RPMI8226 (cell line): ENCODE results near the gene FHL2.
"Not testable (repeated sequence)": the region's sequence is repeated elsewhere in the genome, so short reads cannot be mapped to it uniquely, and the experiment has no call there.

Experiments used
- DNase-seq: peaks from one replicate; pipeline ENCODE4 v3.0.0-alpha.2; 2015

Gene FHL2

DNA sequence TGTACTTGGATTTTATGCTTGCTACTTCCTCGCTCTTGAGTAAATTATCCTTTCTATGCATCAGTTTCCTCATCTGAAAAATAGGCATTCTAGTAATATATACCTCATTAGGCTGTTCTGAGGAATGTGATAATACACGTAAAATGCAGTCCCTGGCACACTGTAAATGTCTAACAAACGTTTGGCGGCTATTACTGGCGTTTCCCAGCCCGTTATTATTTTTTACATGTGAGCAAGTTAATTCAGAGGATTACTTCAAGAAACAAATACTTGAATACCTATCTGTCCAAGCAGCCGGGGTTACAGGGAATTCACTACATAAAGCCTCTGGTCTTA, 62.1 kb downstream of the FHL2 start:
- DNase-seq: no peak

DNA sequence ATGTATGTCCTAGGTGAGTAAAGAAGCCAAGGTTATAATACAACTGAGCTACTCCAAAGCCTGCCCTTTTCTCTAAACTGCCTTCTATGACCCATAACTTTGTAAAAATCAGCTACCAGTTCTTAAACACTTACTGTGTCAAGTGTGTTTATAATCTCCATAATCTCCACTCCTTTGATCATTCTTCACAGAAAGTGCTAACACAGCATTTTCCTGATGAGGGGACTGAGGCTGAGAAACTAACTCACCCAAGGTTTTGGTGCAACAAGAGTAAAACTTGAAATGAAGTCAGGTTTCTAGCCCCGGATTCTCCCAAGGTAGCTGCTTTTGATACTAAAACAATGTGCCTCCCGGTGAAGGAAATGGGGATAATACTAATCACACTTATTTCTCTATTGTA, 63.4 kb downstream of the FHL2 start:
- no peak for DNase-seq

DNA sequence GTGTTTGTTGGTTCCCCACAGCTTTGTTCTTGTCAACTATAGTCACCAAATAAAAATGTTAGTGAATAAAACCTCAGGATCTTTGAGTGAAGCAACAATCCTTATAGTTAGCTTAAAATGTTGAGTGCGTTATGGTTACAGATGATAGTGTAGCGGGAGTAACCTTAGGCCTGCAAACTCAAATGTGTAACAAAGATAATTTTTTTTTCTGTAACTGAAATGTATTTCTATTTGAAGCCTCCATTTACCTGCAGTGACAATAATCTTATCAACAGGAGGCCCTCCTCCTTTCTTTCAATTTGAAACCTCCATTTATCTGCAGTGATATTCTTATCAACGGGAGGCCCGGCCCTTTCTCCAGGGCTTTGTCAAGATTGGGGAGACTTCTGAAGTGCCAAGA, 64.6 kb downstream of the FHL2 start:
- no peak for DNase-seq

DNA sequence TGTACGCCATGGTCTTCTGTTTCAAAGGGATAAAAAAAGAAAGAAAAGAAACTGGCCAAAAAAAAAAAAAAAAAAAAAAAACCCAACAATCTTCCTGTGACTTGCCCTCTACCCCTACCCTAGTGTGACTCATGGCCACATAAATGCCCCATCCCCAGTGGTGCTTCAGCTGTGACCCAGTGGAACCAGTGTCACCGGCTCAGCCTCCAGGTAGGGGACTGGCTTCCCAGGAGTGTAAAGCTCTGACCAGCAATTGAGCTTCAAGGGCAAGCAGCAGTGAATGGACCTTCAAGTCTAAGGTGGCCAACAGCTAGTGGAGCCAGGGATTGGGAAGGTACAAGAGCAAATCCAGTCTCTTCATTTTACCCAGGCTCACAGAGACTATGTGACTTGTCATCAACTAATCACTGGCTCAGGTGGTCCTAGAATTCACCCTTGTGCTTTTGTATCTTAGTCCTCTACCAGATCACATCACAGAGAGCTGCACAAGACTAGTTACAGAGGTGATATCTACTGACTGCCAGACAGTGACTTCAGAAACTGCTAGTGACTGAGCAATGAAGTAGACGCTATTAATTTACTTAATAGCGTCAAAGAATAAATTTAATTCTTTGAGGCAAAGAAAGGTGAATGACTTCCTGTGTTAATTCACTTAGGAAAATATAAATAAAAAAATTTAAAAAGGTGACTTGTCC, 68.0 kb downstream of the FHL2 start:
- DNase-seq: peak; percentile 4

DNA sequence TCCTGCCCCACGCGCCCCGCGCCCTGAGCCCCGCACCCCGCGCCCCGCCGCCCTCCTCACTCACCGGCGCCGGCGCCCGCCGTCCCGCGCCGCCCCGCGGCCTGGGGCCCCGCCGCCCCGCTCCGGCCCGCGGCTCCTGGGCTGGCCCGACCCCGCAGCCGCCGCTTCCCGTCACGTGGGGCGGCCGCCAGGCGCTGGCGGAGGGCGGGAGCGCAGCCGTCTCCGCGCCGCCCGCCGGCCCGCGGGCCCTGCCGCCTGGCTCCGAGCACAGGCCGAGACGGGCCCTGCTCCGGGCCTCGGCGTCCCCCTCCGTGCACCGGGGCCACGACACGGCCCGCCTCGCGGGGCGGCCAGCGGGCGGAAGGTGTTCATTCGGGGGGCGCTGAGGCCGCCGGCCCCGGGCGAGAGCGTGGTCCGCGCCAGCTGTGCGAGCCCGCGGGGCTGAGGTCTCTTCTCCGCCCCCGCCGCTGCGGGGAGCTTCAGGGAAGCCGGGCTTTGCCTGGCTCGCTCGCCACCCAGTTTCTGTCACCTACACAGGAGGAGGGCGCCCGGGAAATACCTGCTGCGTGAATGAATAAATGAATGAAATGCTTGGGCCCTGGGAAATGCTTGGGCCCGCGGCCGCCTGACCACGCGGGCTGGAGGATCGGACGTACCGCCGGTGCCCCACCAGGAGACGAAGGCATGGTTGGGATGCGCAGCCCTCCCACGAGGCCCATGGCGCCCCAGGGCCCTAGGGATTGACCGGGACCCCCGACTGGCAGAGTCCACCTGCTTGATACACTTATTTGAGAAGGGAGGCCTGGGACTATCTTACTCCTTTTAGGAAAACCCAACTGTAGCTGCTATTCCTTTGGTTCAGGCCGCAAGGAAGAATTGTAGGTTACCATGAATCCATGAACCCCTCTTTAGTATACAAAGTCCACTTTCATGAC, 69.0 kb downstream of the FHL2 start, which contains the start of gene TGFBRAP1:
TGFBRAP1 (minus strand) TSS at position 175 of the 935 bp plus-strand sequence. CDS start 21,434 bp downstream, outside the sequence.
- DNase-seq: peak; percentile 79

DNA sequence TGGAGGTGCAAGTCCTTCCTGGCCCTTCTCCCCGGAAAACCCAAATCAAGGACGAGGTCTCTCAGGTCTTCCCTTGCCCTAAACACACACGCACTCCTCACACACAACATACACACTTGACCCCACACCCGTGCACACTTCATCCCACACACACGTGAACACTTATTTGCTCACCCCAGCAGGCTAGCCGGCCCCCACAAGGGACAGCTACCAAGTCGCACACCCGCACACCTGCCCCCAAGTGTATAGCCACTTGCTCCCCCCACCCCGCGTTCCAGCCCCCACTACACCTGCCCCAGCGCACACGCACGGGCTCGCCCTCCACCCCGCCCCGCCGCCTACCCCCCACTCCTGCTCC, 69.7 kb downstream of the FHL2 start:
- peak; percentile 49 for DNase-seq

DNA sequence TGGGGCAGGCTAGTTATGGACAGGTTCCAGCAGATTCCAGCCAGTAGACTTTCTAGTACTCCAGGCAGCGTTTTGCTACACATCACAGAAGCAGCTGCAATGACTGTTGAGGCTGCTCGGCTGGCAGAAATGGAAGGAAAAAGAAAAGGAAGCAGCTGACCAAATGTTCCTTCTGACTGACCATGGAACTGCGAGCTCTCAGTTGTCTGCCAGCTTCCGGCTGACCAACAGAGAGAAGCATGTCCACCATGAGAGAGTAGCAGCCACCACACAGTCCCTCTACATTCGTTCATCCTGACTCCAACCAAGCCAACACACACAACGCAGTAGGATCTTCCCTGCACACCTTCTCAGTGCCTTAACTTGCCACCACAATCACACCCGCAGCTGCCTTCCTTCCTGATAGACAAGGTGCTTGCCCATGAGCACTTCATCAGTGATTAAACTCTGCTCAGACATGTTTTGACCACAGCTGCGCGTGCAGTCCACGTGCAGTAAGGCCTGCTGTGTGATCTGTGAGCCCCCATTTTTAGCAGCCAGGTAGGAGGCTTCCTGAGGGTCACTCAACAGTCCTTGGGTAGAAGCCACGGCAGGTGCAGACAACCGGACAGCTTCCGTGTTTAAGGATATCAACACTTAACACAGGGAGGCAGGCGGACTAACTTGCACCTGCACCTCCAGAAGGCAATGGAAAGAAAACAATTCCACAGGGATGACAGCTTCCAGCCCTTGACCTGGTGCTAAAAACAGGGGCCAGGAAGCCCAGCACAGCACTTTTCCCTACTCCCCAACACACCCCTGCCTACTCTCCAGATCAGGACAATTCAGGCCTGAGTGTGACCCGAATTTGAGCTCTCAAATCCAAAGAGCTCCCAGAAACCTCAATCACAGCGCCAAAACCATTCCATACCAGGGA, 70.3 kb downstream of the FHL2 start:
- DNase-seq: peak; percentile 56

DNA sequence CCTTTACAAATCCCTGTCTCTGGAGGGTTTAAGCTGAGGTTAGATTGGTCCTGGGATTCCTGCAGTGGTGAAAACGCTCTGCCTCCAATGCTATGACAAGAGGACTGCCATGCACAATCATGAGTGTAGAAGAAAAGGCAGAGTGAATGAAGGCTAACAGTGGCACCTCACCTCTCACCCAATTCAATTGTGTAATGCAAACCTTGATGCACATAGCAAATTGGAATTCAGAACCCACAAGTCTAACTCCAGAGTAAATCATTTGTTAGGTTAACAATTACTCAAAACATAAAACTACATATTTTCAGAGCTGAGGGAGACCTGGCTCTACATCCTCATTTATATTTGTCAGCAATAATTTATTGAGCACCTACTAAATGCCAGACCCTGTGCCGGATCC, 71.2 kb downstream of the FHL2 start:
- DNase-seq: no peak

DNA sequence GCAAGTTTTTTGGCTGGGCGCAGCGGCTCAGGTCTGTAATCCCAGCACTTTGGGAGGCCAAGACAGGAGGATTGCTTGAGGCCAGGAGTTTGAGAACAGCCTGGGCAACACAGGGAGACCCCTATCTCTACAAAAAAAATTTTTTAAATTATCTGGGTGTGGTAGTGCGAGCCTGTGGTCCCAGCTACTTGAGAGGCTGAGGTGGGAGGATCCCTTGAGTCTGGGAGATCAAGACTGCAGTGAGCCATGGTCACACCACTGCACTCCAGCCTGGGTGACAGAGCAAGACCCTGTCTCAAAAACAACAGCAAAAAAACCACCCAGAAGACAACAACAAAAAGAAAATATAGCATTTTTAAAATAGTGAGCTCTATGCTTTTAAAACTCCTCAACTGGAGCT, 71.6 kb downstream of the FHL2 start:
- DNase-seq: not testable (repeated sequence)

DNA sequence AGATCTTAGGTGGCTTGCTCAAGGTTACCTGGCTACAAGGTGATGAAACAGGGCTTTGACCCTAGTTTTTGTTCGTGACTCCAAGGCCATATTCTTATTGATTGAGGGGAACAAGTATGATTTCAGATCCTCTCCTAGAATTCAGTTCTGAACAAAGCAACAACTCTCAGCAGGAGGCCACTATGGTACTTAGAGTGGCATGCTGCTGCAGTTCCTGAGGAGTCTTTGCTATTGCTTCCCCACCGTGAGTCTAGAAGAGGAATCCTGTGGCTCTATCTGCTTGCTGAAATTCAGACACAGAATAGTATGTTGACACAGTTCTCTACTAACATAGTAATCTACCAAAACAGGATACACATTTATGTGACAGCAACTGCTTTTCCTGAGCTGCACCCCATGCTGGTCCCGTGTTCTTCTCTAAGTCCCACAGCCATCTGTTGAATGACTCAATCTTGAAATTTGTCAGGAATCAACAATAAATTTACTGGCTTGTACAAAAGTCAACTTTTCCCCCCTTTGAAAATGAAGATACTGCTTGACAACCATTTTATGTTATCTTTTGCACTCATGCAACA, 73.4 kb downstream of the FHL2 start:
- no peak for DNase-seq

DNA sequence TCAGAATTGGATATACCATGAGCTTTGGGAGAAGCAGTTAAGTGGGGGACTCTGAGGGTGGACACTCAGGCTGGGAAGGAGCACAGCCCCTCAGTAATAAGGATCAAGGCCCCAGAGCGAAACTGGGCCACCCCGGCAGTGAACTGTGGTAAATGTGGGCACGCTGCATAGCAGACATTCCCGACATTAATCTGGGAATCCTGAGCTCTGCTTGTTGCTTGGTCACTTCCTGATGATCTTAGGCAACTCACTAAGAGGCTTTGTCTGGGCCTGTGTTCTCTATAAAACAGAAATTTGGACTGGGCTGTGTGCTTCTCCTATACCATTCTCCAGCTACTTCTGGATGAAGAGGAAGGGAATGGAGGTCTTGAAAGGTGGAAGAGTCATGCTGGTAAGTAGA, 74.1 kb downstream of the FHL2 start:
- DNase-seq: no peak

DNA sequence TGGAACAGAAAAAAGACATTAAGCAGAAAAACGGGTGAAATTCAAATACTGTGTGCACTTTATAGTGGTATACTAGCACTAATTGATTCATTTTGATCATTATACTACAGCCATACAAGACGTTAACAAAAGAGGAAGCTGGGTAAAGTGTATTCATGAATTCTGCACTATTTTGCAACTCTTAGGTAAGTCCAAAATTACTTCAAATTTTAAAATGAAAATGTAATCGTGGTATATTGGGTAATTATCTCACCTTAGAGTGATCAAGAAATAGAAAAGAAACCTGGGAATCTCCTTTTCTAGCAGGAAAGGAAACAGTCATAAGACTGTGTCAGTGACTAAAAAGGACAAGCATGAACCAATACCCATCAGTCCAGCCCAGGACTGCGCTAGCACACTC, 74.8 kb downstream of the FHL2 start:
- no peak for DNase-seq

DNA sequence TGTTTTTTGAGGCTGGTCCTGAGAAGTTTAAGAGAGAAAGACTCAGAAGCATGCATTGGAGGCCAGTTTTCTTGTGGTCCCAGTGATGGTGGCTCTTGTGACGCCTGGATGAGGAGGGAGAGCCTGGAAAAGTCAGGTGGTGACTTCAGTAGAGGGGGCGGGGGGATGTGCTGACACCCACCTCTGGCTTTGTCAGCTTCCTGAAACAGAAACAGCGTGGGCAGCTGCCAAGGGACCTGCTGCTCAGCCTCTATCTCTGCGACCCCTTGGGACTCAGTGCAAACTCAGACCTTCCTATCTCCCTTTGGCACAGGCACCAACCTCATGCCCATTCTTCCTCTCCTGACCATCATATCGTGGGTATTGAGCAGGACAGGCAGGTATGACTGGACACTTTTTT, 75.7 kb downstream of the FHL2 start:
- no peak for DNase-seq

DNA sequence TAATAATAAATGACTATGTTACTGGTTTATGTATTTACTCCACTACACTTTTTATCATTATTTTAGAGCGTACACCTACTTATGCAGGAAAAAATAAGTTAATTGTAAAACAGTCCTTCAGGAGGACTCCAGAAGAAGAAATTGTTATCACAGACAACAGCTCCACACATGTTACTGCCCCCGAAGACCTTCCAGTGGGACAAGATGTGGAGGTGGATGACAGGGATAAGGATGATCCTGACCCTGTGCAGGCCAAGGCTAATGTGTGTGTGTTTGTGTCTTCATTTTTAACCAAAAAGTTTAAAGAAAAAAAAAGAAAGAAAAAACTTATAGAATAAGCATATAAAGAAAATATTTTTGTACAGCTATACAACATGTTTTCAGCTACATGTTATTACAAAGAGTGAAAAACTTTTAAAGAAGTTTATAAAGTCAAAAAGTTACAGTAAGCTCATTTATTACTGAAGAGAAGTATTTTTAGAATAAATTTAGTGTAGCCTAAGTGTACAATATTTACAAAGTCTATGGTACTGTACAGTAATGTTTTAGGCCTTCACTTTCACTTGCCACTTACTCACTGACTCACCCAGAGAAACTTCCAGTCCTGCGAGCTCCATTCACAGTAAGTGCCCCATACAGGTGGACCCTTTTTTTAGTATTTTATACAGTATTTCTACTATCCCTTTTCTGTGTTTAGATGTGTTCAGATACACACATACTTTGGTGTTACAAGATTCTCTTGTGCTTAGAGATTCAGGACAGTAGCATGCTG, 76.8 kb downstream of the FHL2 start:
- DNase-seq: no peak

DNA sequence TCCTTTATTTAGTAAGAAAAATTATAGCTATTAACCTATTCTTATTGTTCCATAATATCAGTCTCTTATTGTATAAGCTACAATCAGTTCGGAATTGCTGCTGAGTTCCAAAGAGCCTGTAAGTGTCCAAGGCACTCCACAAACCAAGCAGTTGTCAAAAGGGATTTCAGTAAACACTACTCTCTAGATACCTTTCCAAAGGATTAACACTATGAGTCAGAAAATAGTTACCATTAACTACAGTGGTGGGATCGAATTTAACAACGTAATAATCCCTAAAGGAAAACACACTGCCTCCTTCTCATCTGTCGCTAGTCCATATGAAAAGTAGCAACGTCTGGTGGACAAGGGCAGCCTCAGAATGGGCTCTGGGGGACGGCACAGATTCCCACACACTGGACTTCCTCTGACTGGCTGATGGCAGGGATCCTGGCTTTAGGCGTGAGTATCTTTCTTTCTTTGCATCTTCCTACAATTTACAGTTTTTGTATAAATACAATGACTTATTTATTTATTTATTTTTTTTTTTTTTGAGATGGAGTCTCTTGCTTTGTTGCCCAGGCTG, 78.1 kb downstream of the FHL2 start:
- DNase-seq: no peak

DNA sequence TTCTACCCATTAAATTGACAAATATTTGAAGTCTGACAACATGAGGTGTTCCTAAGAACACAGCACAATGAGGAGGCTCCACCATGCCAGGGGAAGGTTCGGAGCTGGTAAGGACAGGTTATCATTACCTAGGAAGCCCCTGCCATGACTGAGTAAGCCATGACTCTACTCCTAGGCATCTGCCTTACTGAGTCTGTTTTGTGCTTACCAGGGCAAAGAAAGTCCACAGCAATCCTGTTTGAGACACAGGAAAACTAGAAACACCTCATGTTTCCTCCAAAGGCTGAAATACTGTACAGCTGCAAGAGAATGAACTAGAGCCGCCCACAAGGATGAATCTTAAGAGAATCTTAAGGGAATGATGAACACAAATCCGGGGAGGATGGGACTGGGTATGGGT, 80.9 kb downstream of the FHL2 start:
- DNase-seq: no peak

DNA sequence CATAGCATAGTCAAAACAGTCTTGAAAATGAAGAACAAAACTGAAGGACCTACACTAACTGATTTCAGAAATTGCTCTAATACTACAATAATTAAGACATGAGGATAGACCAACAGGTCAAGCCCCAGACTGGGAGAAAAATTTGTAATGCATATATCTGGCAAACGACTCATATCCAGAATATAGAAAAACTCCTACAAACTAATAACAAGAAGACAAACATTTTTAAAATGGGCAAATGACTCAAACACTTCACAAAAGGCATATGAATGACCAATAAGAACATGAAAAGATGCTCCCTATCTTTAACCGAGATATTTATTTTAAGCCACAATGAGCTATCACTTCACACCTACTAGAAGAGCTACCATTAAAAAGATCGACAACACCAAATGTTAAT, 83.5 kb downstream of the FHL2 start:
- DNase-seq: no peak

DNA sequence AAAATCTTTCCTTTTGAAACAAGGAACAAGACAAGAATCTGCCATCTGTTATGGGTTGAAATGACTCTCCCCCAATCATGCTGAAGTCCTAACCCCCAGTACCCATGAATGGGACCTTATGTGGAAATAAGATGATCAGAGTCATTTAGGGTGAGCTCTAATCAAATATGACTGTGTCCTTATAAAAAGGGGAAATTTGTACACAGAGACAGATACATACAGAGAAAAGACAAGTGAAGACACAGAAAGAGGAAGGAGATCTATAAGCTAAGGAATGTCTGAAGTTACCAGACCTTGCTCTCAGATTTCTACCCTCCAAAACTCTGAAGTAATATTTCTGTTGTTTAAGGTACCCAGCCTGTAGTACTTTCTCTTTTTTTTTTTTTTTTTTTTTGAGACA, 85.0 kb downstream of the FHL2 start:
- no peak for DNase-seq
